T-helper 2 cell treated with Interferon-gamma antibody and Interleukin-4, amounts not matched to agents 100 ng/mL and 5 ng/mL, for 36 hours (primary cell): ENCODE measurements around the gene RTKN. TPM values are rescaled to one million over a fixed set of nuclear protein-coding genes. Genes with fewer than 3 reads are reported as not detected.
"Not testable (repeated sequence)": the region's sequence is repeated elsewhere in the genome, so short reads cannot be mapped to it uniquely, and the experiment has no call there.

ENCODE experiments used
- intact Hi-C: fragments of 100-400 bp; cut with micrococcal nuclease; formaldehyde crosslinking; loops from one replicate; pipeline ENCODE4 v1.15.1; 2023
- total RNA-seq: library from RNA; stranded (reverse); gene quantifications from 2 replicates; pipeline ENCODE4 v1.2.3, GENCODE V29; 2022

The RTKN gene
- total RNA-seq, 1 donor from 2014 or later, result 0.52 TPM

DNA sequence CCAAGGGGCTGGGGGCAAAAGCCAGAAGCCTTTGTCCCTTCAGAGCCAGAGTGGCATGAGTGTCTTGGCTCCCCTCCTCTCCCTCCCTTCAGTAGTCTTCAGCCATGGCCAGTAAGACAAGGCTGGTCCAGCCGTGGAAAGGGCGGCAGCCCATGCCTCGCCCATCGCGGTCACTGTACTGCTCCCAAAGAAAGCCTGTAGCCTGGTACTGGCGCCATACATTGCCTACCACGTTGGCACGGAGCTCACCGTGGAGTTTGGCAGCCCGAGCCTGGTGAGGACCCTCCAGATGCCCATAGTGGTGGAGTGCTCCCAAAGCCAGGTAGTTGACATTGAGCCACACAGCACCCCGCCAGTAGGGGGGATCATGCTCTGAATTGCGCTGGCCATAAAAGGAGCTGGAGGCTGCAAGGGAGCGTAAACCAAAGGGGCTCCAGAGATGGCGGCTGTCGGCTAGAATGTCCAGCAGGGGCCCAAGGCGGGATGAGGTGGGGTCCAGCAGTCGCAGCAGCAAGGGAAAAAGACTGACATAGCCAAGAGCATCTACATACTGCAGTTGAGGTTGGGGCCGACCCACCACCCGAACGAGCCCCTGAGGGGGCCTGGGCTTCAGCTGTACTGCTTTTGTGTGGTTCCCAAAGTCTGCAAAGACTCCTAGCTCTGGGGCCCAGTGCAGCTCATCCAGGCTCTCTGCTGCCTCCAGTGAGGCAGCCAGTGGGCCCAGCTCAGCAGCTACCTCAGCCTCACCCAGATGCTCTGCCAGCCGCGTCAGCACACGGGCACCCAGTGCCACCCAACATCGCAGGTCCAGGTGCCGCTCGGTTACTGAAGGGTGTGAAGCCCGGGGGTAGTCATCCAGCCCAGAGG is 19.7 kb upstream of the RTKN start:
- intact Hi-C loops, result no loop called here

DNA sequence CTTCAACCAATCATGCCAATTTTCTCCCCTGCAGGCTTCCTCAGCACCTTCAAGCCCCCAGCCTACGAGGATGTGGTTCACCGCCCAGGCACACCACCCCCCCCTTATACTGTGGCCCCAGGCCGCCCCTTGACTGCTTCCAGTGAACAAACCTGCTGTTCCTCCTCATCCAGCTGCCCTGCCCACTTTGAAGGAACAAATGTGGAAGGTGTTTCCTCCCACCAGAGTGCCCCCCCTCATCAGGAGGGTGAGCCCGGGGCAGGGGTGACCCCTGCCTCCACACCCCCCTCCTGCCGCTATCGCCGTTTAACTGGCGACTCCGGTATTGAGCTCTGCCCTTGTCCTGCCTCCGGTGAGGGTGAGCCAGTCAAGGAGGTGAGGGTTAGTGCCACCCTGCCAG is 18.4 kb upstream of the RTKN start:
- intact Hi-C loops, result not testable (repeated sequence)

DNA sequence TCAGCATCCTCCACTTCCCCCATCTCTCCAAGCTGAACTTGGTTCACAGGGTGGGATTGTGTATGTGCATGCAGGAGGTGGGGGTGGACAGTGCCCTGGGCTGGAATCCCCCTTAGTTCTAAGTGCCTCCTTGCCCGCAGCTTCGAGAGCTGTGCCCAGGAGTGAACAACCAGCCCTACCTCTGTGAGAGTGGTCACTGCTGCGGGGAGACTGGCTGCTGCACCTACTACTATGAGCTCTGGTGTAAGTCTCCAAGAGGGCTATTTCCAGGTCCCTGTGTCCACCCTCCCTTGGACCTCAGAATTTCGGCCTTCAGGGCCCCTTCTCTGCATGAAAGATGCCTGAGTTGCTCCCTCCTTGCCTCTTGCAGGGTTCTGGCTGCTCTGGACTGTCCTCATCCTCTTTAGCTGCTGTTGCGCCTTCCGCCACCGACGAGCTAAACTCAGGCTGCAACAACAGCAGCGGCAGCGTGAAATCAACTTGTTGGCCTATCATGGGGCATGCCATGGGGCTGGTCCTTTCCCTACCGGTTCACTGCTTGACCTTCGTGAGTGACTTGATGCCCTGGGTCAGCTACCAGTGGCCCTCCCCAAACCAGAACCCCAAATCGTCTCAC is 17.9 kb upstream of the RTKN start:
- intact Hi-C loops, result loop anchor here (5.0 to 10.0 kb wide), 2 partner anchors 498 to 1385 kb away; partner anchors contain the start of genes POLE4 and SFXN5

DNA sequence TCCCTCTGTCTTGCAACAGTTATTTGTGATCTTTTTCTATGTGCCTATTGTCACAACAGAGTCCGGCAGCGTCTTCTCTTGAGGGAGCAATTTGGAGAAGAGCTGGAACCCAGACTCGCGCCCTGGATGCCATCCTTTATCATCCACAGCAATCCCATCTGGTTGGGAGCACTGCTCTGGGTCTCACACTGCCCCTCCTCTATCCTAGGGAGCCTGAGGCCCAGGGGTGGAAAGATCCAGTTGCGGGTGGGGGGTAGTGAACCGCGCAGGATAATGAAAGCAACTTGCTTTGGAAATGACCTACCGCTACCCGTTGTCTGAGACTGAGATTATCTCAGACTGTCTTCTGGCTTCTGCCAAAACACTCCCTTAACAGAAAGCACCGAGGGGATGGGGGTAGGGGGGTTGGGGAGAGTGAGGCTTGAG is 17.2 kb upstream of the RTKN start:
- intact Hi-C loops, result loop anchor here (1.0 to 10.0 kb wide), 6 partner anchors 13 to 1384 kb away; partner anchors contain the start of genes DOK1, MRPL53, MTHFD2 and POLE4

DNA sequence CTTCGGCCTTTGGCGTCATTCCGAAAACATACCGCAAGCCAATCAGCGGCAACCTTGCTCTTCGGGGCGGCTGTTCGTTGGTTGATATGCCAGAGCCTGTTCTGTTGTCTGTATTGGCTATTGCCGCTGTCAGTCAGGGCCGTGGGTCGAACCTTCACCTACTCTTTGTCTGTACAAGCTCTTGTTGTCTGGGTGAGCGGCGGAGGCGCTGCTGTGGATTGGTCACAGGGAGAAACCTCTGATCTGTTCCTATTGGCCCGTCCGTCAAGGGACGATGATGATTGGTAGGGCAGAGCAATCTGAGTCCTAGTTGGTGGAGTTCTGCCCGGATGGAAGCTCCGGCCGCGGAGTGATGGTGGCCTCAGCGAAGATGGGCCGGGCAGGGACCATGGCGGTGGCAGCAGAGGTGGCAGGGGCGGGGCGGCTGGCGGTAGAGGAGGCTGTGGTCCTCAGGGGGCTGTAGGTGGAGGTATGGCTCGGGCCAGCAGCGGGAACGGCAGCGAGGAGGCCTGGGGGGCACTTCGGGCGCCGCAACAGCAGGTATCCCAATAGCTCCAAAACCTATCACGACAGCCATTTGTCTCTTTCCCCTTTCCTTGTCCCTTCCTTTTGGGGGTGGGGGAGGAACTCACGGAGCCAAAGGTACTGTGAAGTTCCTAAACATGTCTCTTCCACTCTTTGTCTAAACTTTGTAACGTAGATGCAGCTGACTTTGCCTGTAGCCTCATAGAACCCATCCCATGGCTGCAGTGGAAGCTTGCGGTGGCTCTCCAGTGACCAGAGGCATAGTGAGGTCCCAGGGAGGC is 16.6 kb upstream of the RTKN start, which contains the start of gene WBP1:
WBP1 (plus strand) TSS at position 307 of the 806 bp plus-strand sequence; CDS start at position 472, 165 bp downstream.
- intact Hi-C loops, result loop anchor here (1.0 to 10.0 kb wide), 6 partner anchors 14 to 1384 kb away; partner anchors contain the start of genes DOK1, MRPL53, MTHFD2 and POLE4

DNA sequence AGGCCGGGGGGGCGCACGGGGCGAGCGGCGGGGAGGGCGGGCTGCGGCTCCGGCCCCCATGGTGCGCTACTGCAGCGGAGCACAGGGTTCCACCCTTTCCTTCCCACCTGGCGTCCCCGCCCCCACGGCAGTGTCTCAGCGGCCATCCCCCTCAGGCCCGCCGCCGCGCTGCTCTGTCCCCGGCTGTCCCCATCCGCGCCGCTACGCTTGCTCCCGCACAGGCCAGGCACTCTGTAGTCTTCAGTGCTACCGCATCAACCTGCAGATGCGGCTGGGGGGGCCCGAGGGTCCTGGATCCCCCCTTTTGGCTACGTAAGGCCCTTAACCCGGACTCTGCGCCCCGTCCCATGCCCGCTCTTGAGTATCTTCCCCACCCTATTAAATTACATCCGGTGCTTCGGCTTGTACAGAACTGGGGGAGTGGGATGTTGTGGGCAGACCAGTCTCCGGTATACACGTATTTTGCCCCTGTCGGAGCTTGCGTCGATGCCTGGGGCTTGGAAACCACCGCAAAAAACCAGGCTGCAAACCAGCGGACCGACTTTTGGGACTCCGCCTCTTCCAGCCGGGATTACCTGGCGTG is 15.9 kb upstream of the RTKN start:
- intact Hi-C loops, result loop anchor here (1.0 to 10.0 kb wide), 9 partner anchors 15 to 1383 kb away; partner anchors contain the start of genes AUP1, DOK1, HTRA2 and MRPL53

DNA sequence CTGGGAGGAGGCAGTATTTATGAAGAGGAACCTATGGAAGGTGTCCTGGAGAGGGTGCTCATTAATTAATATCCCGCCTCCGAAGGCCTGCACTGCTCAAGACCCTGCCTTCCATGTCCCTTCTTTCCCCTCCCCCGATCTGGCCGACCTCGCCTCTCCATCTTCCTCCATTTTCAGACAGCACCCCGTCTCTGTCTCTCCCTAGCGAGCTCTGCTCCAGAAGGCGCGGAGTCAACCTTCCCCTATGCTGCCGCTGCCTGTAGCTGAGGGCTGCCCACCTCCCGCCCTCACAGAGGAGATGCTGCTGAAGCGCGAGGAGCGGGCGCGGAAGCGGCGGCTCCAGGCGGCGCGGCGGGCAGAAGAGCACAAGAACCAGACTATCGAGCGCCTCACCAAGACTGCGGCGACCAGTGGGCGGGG is 15.4 kb upstream of the RTKN start:
- intact Hi-C loops, result loop anchor here (1.0 to 10.0 kb wide), 5 partner anchors 50 to 1382 kb away; partner anchors contain the start of genes AUP1, HTRA2, PCGF1 and POLE4

DNA sequence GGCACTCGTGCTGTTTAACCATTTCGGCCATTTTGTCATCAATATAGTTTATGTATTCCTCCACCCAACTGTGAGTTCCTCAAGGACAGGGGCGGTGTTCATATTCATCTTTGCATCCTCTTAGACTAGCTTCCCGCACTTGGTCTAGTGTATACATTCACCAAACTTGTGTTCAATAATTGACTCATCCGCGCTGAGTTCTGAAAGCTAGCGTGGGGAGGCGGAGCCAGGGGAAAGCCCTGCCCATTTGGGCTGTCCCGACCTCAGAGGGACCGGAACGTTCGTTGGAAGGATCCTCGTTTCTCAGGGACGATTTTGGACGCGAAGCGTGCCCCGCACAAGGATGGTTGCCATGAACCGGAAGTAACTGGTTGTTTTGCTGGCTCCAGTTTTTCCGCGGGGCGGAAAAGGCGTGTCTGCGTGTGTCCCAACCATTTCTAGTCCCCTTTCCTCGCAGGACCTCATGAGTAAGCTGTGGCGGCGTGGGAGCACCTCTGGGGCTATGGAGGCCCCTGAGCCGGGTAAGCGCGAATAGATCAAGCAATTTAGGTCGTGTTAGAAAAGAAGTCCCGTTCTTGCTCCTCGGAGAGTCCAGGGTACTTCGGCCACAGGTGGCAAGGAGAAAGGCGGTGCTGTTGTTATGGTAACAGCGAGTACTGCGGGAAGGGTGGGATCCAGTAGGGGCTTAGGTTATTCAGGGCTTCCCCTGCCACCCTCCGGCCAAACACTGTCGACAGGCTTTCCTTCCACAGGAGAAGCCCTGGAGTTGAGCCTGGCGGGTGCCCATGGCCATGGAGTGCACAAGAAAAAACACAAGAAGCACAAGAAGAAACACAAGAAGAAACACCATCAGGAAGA is 13.1 kb upstream of the RTKN start, which contains the start of gene INO80B:
INO80B (plus strand) TSS at position 434 of the 858 bp plus-strand sequence; CDS start at position 464, 30 bp downstream.
- intact Hi-C loops, result loop anchor here (1.0 to 10.0 kb wide), 11 partner anchors 10 to 1380 kb away; partner anchors contain the start of genes C2orf81, CCT7, MOB1A and MOGS

DNA sequence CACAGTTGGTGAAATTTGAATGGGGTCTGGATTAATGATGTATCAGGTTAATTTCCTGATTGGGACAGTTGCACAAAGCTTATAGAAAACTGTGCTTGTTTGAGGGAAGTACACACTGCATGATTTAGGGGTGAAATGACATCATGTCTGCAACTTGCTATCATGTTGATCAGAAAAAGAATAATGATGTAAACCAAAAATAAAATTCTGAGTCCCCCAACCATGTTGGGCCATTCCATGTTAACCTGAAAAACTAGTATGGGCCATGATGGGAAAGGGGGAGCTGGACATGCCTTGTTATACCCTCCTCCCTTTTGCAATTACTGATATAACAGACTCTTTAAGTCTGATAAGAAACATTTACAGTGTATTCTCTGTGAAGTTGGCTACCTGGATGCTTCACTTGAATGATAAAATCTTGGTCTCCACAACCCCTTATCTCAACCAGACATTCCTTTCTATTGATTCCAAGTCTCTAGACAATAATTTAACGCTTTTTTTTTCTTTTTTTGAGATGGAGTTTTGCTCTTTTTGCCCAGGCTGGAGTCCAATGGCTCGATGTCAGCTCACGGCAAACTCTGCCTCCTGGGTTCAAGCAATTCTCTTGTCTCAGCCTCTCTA is 8.9 kb upstream of the RTKN start:
- intact Hi-C loops, result loop anchor here (10.0 kb wide), 1 partner anchor 1376 kb away; the partner anchor contains the start of gene SFXN5

DNA sequence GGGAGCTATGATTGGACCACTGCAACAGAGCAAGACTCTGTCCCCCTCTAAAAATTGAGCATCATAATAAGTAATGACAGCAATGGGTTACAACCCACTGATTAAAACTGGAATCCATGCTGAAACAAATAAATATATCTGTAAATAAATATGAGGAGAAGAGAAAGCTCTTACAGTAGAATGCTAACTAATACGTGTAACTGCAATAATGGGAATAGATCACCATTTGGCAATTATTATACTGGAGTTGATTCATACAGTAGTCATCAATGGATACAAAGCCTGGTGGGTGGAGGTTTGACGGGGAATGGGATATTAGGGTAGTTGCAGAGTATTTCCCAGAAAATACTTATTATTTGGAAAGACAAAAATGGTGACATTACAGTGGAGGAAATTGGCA is 7.0 kb upstream of the RTKN start:
- intact Hi-C loops, result no loop called here

DNA sequence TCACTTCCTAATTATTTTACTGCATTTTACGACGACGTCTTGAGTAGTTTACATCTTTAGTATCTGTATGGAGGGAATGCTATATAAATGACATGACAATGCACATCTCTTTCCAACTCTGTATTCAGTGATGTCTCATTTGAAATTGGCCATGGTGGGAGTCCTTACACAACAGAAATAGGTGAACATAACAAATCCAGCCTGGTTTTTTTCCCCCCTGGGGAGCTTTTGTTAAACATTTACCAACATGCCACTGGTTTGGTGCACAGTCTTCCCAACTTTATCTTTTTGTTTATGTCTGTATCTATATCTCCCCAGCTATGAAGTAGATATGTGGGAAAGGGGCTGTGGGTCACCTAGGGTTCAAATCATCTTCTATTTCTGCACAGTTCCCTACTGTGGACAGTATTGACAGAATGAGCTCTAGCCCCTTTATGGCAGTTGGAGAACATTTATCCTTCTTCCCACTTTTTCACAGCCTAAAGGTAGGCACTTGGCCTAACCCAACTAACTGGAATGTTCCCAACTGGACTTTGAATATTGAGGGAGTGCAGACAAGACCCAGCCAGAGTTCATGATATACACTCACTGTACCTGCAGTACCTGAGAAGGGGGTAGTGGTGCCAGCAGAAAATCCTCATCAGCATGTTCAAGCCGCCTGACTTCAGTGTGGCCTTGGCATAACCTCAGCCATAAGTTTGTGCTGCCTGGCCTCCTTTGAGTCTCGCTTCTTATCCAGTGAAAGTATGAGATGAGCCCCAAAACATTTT is 5.7 kb upstream of the RTKN start:
- intact Hi-C loops, result no loop called here

DNA sequence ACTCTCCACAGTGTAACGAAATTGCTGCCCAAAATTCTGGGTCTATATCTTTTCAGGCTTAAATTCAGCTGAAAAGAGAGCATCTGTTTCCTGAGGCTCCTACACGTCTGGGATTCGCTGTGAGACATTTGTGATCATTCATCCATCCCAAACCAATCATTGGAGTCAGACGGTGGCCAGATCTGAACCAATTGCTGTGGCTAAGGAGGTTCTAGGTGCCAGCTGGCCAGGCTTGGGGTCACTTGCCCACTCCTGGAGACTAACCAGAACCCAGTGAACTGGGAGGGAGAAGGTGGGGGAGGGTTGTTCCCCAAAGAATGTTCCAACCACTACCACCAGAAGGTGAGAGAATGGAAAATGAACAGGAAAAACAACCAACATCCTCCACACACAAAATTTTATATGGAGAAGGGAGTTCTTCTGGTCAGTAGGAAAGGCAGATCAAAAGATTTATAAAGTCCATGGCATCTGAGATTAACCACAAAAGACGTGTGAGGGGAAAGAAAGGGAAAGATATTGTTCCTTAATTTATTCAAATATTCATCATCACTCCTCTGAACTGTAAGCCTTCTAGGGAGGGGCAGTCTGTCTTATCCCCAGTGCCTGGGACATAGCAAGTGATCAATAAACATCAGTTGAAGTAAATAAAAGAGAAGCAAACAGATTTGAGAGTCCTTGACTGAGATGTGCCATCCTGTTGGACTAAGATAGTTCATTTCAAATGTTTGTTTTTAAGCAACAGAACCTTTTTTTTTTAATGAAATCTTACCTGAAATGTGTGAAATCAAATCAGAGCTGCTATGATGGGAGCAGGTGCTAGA is 3.0 kb upstream of the RTKN start:
- intact Hi-C loops, result no loop called here

DNA sequence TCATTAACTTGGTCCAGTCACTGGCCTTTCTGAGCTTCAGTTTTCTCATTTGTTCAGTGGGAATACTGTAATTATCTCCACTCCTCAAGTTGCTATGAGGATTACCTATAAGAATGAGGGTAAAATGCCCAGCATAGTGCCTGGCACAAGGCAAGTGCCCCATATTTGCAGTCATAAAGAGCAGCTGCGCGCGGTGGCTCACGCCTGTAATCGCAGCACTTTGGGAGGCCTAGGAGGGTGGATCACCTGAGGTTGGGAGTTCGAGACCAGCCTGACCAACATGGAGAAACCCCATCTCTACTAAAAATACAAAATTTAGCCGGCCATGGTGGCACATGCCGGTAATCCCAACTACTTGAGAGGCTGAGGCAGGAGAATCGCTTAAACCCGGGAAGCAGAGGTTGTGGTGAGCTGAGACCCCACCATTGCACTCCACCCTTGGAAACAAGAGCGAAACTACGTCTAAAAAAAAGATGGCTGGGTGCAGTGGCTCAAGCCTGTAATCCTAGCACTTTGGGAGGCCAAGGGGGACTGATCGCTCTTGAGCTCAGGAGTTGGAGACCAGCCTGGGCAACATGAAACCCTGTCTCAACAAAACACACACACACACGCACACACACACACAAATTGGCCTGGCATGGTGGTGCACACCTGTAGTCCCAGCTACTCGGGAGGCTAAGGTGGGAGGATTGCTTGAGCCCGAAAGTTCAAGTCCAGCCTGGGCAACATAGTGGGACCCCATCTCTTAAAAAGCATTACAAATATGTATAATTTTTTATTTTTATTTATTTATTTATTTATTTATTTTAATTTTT is 953 bp upstream of the RTKN start:
- intact Hi-C loops, result not testable (repeated sequence)

DNA sequence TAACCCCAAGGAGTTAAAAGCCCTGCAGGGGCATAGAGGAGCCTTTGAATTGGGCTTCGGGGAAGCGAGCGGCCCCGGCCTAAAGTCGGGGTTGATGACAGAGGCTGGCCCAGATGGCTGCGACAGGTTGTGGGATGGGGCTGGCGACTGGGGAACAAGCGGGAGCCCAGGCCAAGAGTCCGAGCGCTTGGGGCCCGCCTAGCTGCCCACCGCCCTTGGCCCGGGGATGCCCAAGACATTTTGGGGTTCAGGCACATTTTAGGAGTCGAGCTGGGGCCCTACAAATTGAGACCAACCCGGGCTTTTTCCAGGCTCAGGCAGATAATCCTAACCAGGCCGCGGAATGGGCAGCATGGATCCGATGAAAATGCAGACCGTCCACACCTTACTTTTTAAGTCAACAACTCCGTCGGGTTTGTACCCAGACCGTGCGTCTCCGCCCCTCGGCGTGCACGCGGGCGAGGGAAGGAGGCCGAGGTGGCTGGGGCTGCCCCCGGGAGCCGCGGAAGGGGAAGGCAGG is 507 bp downstream of the RTKN start:
- intact Hi-C loops, result no loop called here

DNA sequence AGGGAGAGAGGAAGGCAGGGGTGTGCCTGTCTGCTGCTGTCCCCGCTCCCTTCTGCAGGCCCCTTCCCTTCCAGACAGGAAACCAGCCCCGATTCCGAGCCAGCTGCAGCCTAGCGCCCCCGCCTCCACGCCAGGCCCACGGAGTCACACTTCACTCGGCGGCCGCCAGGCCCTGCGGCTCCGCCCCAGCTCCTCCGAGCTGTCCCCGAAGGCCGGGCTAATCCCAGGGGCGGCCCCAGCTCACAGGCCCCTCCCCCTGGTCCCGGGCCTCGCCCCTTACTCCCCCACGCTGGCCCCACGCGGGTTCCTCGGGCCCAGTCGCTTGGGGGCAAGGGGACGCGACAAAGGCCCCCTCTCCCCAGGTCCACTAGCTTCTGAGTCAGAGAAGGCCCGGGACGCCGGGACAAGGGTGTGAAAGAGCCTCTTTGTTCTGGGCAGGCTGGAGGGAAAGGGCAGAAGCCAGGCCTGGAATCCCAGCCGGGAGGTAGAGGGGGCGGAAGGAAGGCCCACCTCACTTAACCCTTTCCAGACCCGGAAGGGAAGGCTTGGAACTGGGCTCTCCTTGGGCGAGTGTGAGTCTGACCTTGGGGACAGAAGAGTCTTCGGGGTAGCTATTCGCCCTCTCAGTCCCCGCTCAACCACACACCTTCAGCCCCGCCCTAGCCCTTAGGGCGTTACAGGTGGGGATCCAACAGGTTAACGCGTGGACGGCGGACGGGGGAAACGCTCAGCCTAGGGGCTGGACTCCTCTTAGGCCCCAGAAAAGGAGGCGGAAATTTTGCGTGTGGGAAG is 1.2 kb downstream of the RTKN start:
- intact Hi-C loops, result no loop called here
